Measurements from ENCODE around the gene EXOC3L2.
"Not testable (repeated sequence)": the region's sequence is repeated elsewhere in the genome, so short reads cannot be mapped to it uniquely, and the experiment has no call there.

Gene EXOC3L2

GRCh38 chr19:45245334-45245787 is at the start of gene EXOC3L2:
Gene EXOC3L2, minus strand, starts transcription at chr19:45245407. Its CDS starts 6,362 bp downstream, at chr19:45239045.
- no peak for DNase-seq (ENCODE audit: low read depth in 2 of 2)

- DNase-seq (ENCODE audit: low read depth in 2 of 2): no peak
Observed at GRCh38 chr19:45294291-45295029, 49.3 kb upstream of the EXOC3L2 start.

- peak in 1 of 2 donors; percentile 18 for DNase-seq (ENCODE audit: low read depth in 2 of 2)
Observed at GRCh38 chr19:45293682-45294081, 48.5 kb upstream of the EXOC3L2 start.

DNA sequence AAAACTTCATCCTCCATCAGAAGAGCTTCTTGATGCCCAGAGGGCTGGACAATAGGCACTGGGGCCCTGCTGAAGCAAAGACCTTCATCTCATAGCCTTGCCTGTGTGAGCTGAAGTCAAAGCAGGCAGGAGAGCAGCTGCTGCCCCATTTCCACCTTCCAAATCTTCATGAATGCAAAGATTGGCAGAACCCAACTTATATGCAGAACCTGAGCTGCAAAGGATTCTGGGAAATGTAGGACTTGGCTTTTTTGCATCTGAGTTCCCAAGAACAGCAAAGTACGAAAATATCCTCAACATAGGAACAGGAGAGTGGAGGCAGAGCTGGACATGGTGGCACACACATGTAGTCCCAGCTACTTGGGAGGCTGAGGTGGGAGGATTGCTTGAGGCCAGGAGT is 46.6 kb upstream of the EXOC3L2 start:
- no peak for DNase-seq (ENCODE audit: low read depth in 2 of 2)

GRCh38 chr19:45290381-45290931 is 45.2 kb upstream of the EXOC3L2 start:
- no peak for DNase-seq (ENCODE audit: low read depth in 2 of 2)

DNA sequence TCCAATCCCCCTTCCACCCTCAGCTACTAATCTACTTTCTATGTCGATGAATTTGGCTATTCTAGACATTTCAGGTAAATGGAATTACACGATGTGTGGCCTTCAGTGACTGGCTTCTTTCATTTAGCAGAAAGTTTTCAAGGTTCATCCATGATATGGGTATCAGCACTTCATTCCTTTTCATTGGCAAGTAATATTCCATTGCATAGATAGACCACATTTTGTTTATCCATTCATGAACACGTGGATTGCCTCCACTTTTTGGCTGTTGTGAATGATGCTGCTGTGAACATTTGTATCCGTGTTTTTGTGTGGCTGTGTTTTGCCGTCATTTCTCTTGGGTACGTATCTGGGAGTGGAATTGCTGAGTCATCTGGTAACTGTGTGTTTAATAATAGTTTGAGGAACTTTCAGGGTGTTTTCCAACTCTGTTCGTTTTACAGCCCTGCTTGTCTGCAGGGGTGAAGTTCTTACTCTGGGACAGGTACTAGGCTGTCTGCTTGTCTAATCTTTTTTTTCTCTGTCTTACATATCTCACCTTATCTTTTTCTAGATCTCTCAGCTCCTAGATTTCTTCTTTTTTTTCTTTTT is 38.3 kb upstream of the EXOC3L2 start:
- no peak for DNase-seq (ENCODE audit: low read depth in 2 of 2)

GRCh38 chr19:45280471-45280961 is 35.3 kb upstream of the EXOC3L2 start:
- no peak for DNase-seq (ENCODE audit: low read depth in 2 of 2)

GRCh38 chr19:45279587-45280192 is 34.5 kb upstream of the EXOC3L2 start:
- no peak for DNase-seq (ENCODE audit: low read depth in 2 of 2)

DNA sequence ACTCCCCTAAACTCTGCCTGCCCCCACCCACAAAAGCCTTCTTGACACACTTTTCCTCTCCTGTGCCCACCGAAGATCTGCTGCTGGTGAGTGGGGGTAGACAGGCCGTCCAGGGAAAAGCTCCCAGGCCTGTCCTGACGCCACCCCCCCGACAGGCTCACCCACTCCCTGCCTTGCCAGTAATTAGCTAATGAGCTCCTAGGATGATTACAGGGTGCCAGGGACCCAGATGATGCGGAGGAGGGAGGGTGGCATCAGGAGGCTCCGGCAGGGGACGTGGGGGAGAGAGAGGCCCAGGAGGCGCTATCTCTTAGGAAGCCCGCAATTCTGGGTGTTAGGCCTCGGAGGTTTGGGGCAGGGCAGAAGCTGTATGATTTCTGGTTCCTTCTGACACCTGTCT is 32.9 kb upstream of the EXOC3L2 start:
- no peak for DNase-seq (ENCODE audit: low read depth in 2 of 2)

DNA sequence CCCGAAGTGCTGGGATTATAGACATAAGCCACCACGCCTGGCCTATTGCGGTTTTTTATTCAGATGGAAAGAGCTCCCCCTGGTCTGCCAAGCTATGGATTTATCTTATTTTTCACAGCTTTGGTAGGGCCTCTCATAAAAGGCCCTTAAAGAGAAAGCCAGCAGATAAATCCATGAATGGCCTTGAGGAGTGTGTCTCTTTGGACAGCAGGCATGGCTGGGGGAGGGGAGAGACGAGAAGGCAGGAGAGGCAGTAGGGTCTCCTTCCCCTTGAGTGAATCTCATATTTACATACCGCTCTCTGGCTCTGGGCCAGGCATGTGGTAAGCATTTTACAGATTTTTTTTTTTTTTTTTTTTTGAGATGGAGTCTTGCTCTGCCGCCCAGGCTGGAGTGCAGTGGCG is 31.1 kb upstream of the EXOC3L2 start:
- DNase-seq (ENCODE audit: low read depth in 2 of 2): no peak

DNA sequence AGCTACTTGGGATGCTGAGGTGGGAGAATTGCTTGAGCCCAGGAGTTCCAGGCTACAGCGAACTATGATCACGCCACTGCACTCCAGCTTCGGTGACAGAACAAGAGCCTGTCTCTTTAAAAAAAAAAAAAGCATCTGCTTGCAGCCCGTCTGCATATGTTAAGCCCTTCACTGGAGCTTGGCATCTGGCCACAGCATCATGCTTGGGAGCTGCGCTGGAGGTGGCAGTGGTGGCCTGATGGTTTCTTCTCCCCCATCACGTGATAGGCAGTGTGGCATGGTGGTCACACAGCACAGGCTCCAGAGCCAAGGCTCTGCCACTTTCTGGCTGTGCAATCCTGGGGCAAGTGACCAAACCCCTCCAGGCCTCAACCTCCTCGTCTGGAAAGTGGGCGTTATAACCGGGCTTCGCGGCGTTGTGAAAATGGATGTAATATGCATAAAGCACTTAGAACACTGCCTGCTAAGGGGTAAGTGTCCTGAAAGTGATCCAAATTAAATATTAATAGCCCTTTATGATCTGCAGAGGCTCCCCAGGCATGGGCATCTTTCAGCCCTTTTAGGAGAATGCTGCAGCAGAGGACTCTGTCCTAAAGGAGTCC is 30.3 kb upstream of the EXOC3L2 start:
- DNase-seq (ENCODE audit: low read depth in 2 of 2): no peak

- no peak for DNase-seq (ENCODE audit: low read depth in 2 of 2)
Observed at GRCh38 chr19:45273521-45273855, 28.3 kb upstream of the EXOC3L2 start.

DNA sequence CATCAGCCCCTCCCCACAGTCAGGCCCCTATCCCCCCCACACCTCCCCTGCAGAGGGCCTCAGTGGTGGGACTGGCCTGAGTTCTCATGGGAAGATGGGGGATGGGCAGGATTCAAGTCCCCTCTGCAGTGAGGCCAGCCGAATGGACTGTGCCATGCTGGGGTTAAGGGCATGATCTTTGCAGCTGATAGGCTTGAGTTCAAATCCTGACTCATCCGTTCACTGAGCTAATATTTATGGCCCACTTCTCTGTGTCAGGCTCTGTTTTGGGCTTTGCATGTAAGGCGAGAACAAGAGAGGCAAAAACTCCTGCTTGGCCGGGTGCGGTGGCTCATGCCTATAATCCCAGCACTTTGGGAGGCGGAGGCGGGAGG is 26.5 kb upstream of the EXOC3L2 start:
- no peak for DNase-seq (ENCODE audit: low read depth in 2 of 2)

- DNase-seq (ENCODE audit: low read depth in 2 of 2): no peak
Observed at GRCh38 chr19:45271098-45271734, 26.0 kb upstream of the EXOC3L2 start.

- DNase-seq (ENCODE audit: low read depth in 2 of 2): not testable (repeated sequence)
Observed at GRCh38 chr19:45269939-45270338, 24.7 kb upstream of the EXOC3L2 start.

GRCh38 chr19:45267296-45267695 is 22.1 kb upstream of the EXOC3L2 start:
- DNase-seq (ENCODE audit: low read depth in 2 of 2): no peak

DNA sequence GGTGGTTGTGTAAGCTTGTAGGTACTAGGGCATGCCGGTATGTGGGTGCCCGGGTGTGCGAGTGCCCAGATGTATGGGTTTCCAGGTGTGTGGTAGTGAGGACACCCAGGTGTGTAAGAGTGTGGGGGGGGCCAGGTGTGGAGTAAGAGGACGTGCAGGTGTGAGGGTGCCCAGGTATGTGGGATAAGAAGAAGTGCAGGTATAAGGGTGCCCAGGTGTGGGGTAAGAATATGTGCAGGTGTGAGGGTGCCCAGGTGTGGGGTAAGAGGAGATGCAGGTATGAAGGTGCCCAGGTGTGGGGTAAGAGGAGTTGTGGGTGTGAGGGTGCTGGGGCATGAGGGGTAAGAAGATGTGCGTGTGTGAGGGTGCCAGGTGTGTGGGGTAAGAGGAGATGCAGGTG is 20.2 kb upstream of the EXOC3L2 start:
- DNase-seq (ENCODE audit: low read depth in 2 of 2): no peak

DNA sequence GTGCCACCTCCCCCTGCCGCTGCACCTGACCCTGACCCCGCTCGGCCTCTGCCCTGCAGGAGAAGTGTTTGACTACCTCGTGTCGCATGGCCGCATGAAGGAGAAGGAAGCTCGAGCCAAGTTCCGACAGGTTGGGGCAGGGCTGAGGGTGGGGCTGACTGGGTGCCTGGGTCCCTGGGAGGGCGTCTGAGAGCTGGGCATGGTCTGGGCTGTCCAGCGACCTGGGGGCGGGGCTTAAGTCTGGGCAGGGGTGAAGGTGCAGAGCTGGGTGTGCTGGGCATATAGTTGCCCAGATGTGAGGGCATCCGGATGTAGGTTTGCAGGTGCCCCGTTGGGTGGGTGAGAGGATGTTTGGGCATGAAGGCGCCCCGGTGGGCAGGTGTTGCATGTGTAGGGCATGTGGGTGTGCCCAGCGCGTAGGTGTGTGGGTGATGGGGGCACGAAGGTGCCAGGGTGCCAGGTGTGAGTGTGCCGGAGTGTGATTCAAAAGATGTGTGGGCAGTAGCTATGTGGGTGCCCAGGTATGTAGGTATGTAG is 19.6 kb upstream of the EXOC3L2 start:
- DNase-seq (ENCODE audit: low read depth in 2 of 2): no peak

DNA sequence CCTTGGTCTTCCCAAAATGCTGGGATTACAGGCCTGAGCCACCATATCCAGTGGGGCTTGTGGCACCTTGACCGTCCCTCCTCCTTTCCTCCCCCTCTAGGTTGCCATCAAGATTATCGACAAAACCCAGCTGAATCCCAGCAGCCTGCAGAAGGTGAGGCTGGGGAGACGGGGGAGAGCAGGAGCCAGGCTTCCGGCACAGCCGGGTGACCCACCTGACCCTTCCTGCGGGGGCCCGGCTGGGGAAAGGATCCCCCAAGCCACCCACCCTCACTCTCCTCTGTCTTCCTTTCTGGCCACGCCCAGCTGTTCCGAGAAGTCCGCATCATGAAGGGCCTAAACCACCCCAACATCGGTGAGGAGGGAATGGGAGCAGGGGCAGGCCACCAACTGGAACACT is 17.8 kb upstream of the EXOC3L2 start:
- no peak for DNase-seq (ENCODE audit: low read depth in 2 of 2)

- no peak for DNase-seq (ENCODE audit: low read depth in 2 of 2)
Observed at GRCh38 chr19:45262570-45262969, 17.4 kb upstream of the EXOC3L2 start.

DNA sequence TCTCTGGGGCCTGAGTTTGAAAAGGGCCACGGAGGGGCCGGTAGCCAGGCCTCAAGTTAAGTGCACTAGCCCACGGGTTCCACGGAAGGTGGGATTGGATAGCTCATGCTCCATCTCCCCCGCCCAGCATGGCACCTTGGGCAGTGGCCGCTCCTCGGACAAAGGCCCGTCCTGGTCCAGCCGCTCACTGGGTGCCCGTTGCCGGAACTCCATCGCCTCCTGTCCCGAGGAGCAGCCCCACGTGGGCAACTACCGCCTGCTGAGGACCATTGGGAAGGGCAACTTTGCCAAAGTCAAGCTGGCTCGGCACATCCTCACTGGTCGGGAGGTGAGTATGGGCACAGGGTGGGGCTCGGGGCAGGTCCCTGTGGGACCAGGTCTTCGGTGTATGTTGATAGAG is 13.7 kb upstream of the EXOC3L2 start:
- no peak for DNase-seq (ENCODE audit: low read depth in 2 of 2)

- DNase-seq (ENCODE audit: low read depth in 2 of 2): no peak
Observed at GRCh38 chr19:45256836-45257235, 11.6 kb upstream of the EXOC3L2 start.

Measured in stimulated activated CD4-positive, alpha-beta T cell treated with anti-CD3 and anti-CD28 coated beads, Interleukin-4, amount 100 ng/mL, for 48 hours (primary cell).